Adrenal gland (tissue), 12 donors: ENCODE measurements around the gene NMNAT1. TPM values are rescaled to one million over a fixed set of nuclear protein-coding genes. Genes with fewer than 3 reads are reported as not detected.

ENCODE experiments used
- DNase-seq, 7 donors: peaks; one replicate each; pipeline ENCODE4 v3.0.0-alpha.2; 2019 to 2020
- H3K27ac ChIP-seq, 5 donors: fragments of 200-600 bp; sonication (generic) in 4 of 5; 1 replicate in 3 of 5; 2 replicates in 2 of 5; pipeline versions ENCODE4 v1.5.1 to v1.8.0; 2016 to 2020; ENCODE audit warnings: mild to moderate bottlenecking in 1 of 5
- H3K27me3 ChIP-seq: fragments of 200-600 bp; 2 replicates; pipeline ENCODE4 v1.8.0; 2021
- H3K36me3 ChIP-seq, 2 donors: fragments of 200-600 bp; replicated peaks in 1 of 2; 1 replicate in 1 of 2; 2 replicates in 1 of 2; pipeline versions ENCODE4 v1.5.1 to v1.8.0; 2018 to 2022
- H3K4me1 ChIP-seq, 2 donors: fragments of 200-600 bp; replicated peaks in 1 of 2; 1 replicate in 1 of 2; 2 replicates in 1 of 2; pipeline versions ENCODE4 v1.5.1 to v1.8.0; 2018 to 2021
- H3K4me3 ChIP-seq, 4 donors: fragments of 200-600 bp; sonication (generic) in 3 of 4; one replicate each; pipeline ENCODE4 v1.5.1; 2016 to 2018
- H3K9me3 ChIP-seq, 3 donors: fragments of 200-600 bp; sonication (generic) in 1 of 3; replicated peaks in 1 of 3; 1 replicate in 2 of 3; 2 replicates in 1 of 3; pipeline versions ENCODE4 v1.5.1 to v1.8.0; 2016 to 2021
- POLR2A ChIP-seq, 2 donors: fragments of 450-650 bp; IDR thresholded peaks; one replicate each; pipeline ENCODE4 v1.6.1; 2017; ENCODE audit warnings: antibody characterized with exemption in 2 of 2, mild to moderate bottlenecking in 2 of 2, moderate library complexity in 1 of 2
- WGBS, 4 donors: extraction: QIAGEN DNeasy Blood & Tissue Kit in 2 of 4; methylation state at CpG; one replicate each; pipeline versions ENCODE4 v1.1.5 to v1.1.7; 2013 to 2017; 5-methylcytosine and 5-hydroxymethylcytosine counted together
- intact Hi-C, 2 donors: fragments of 100-400 bp; cut with DNase I; formaldehyde crosslinking; loops; one replicate each; pipeline versions ENCODE4 v1.14.1 to v1.15.0; 2022 to 2023
- microRNA-seq, 3 donors: library from miRNA; unstranded; fragments of <30 nt; microRNA quantifications; one replicate each; pipeline ENCODE4, GENCODE V29; 2017 to 2020
- polyA plus RNA-seq, 3 donors: library from polyadenylated mRNA; stranded (reverse); fragments of 200-250 nt in 2 of 3; fragments of 350-450 nt in 1 of 3; fragmentation: Illumina TruSeq in 1 of 3; extraction: RNeasy Lipid Tissue Mini Kit (QIAGEN cat#74804) in 1 of 3; gene quantifications; one replicate each; pipeline ENCODE4 v1.2.3, GENCODE V29; 2013 to 2014
- small RNA-seq, 2 donors: library from RNA; depleted of rRNA; stranded (forward); fragments of <200 nt; gene quantifications; one replicate each; pipeline ENCODE3, GENCODE V24; 2016
- total RNA-seq, 9 donors: library from RNA; depleted of rRNA in 4 of 9; stranded (reverse); fragments of >200 nt in 4 of 9; fragments of 120-200 nt in 1 of 9; fragmentation: NEBNext Ultra II Directional in 1 of 9; extraction: Animal tissue kit (Norgen Biotek cat#: 25700) in 1 of 9; gene quantifications; one replicate each; pipeline versions ENCODE4 v1.1.0 to v1.2.4, GENCODE V29; 2013 to 2023
- TF ChIP-seq, protein P1 (sequence below), 6 experiments: fragments of 450-650 bp in 4 of 6; fragments of 200-600 bp in 2 of 6; sonication (generic) in 1 of 6; IDR thresholded peaks; 1 replicate in 5 of 6; 2 replicates in 1 of 6; pipeline versions ENCODE4 v1.5.1 to v1.8.0; 2016 to 2021; ENCODE audit warnings: antibody characterized with exemption in 6 of 6, mild to moderate bottlenecking in 2 of 6, moderate library complexity in 1 of 6
- donor health status: healthy with polysubstance abuse.
- donor health status: Bipolar disorder and iron deficiency.
- donor health status: DM: yes; HTN: yes; CAD: no.
- donor health status: DM: no; HTN: no; CAD: no.
- donor health status: DM: no; HTN: no; CAD: no.
- donor health status: DM: yes; HTN: yes; CAD: no.

The NMNAT1 gene
- total and polyA plus RNA-seq, 12 donors: 5.6 to 27.1 (median 11.7) TPM

DNA sequence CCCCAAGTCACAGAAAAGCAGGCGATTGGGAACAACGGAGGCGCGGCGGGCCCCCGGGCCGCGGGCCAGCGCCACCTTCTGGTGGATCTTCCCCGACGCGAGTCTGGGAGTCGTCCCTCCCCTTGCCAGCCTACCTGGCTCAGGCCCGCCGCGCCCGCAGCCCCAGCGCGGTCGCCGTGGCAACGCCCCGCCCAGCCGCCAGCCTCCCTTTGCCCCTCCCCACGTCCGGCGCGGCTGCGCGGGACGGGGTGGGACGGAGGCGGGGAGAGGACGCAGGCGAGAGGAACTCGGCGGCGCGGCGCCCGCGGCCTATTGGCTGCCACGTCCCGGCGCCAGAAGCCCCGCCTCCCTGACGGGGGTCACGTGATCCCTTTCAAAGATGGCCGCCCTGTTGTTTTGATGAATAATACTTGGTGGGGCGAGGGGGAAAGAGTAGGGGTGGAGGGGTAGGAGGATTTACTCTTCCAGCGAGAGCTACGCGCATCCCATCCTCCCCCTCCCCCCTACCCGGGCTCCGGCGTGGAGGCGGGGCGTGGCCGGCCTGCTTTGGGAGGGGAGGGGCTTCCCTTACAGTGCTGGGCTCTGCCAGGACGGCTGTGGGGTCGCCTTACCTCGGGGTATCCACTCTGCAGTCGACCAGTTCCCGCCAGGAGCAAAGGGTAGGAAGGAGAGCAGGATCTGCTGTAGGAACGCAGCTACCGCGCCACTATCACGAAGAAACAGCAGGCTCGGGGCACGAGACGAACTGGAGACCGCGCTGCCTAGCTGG is 89.5 kb downstream of the NMNAT1 start, which contains the start of gene UBE4B:
TSS of gene UBE4B (plus strand) at position 369 of the 769 bp plus-strand sequence. CDS start 713 bp downstream, outside the sequence.
- peaks cover 0 to 12% of the 10 kb centered on the region in 2 donors for H3K36me3 ChIP-seq
- H3K4me1 ChIP-seq: peaks cover 9 to 29% of the 10 kb centered on the region in 2 donors
- intact Hi-C loops: loop anchor here in 1 of 2 donors (5.0 kb wide), 1 partner anchor 80 kb away; no protein-coding TSS in a partner anchor
- WGBS, 4 donors: 0 to 1% (median 0%) methylated on average over 34 to 73 of the region's 73 CpGs
- peak within 1 kb of the TSS; percentile 87 to 97 (median 91) for H3K27ac ChIP-seq
- TF ChIP-seq POLR2A (IDR thresholded peaks at IDR 0.05): no peak
- TF ChIP-seq, protein P1, sequence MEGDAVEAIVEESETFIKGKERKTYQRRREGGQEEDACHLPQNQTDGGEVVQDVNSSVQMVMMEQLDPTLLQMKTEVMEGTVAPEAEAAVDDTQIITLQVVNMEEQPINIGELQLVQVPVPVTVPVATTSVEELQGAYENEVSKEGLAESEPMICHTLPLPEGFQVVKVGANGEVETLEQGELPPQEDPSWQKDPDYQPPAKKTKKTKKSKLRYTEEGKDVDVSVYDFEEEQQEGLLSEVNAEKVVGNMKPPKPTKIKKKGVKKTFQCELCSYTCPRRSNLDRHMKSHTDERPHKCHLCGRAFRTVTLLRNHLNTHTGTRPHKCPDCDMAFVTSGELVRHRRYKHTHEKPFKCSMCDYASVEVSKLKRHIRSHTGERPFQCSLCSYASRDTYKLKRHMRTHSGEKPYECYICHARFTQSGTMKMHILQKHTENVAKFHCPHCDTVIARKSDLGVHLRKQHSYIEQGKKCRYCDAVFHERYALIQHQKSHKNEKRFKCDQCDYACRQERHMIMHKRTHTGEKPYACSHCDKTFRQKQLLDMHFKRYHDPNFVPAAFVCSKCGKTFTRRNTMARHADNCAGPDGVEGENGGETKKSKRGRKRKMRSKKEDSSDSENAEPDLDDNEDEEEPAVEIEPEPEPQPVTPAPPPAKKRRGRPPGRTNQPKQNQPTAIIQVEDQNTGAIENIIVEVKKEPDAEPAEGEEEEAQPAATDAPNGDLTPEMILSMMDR (IDR thresholded peaks at IDR 0.05): peak; percentile 44 to 94 (median 81)
- peak; percentile 97 to 99 (median 98) for DNase-seq
- H3K4me3 ChIP-seq: peak within 1 kb of the TSS; percentile 92 to 98 (median 93)
- H3K9me3 ChIP-seq: no peaks in the 10 kb centered on the region
- no peaks in the 10 kb centered on the region for H3K27me3 ChIP-seq

DNA sequence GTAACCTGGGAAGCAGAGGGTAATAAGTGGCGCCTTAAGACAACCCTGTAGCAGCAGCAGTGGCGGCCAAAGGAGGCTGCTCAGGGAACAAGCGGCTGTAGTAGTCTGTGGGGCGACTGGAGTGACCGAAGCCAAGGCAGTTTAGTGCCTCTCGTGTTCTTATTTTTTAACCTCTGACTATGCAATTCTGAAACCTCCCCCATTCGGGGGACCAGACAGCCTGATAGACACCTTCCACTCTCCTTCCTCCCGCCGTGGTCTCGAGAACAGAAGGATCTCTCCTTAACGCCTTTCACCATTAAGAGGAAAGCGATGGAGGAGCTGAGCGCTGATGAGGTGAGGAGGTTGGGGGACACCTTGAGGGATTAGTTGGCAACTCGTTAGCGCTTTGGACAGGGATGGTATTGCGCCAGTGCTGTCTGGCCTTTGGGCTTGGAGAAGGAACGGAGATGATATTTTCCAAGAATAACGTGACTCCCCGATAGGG is 90.1 kb downstream of the NMNAT1 start:
- H3K27me3 ChIP-seq: no peaks in the 10 kb centered on the region
- peak; percentile 40 to 63 (median 50) for DNase-seq
- TF ChIP-seq, protein P1 (IDR thresholded peaks at IDR 0.05): peak in 1 of 6 experiments; percentile 9
- peak in 1 of 2 donors; percentile 61 for TF ChIP-seq POLR2A (IDR thresholded peaks at IDR 0.05)
- peaks cover 0 to 13% of the 10 kb centered on the region in 2 donors for H3K36me3 ChIP-seq
- intact Hi-C loops: loop anchor here in 1 of 2 donors (5.0 kb wide), 1 partner anchor 81 kb away; no protein-coding TSS in a partner anchor
- H3K4me3 ChIP-seq: peak overlapping the region; percentile 92 to 98 (median 93)
- 0% methylated on average over 18 to 19 of the region's 19 CpGs for WGBS, 4 donors
- peak overlapping the region; percentile 87 to 97 (median 91) for H3K27ac ChIP-seq
- peaks cover 9 to 36% of the 10 kb centered on the region in 2 donors for H3K4me1 ChIP-seq
- H3K9me3 ChIP-seq: no peaks in the 10 kb centered on the region

Small RNAs within 50 kb of the gene (microRNA-seq; reads per million reads assigned to microRNA genes)
- 0 to 1.3 (median 0.38) reads per million in 3 donors for gene MIR5697

Small RNAs within 50 kb of the gene (small RNA-seq; reads per million reads assigned to genes)
- gene MIR5697: 0 reads per million in 2 donors

Other genes starting within 250 kb of the NMNAT1 start
- gene CLSTN1, start 119.5 kb upstream of the NMNAT1 start, total RNA-seq: 100 to 1,000 TPM in 2 of 9 donors, 10 to 100 TPM in 7; 50.7 to 106 (median 83.0) TPM
- gene CLSTN1, start 119.5 kb upstream of the NMNAT1 start, polyA plus RNA-seq: 10 to 100 TPM; 48.8 to 74.3 (median 67.0) TPM
- 10 to 100 TPM; 12.5 to 26.9 (median 19.7) TPM for gene CTNNBIP1, start 33.2 kb upstream of the NMNAT1 start, total RNA-seq
- gene CTNNBIP1, start 33.2 kb upstream of the NMNAT1 start, polyA plus RNA-seq: 10 to 100 TPM in 1 of 3 donors, 1 to 10 TPM in 2; 6.8 to 12.0 (median 8.0) TPM
- 10 to 100 TPM; 22.3 to 40.3 (median 30.6) TPM for gene LZIC, start 84 bp upstream of the NMNAT1 start, total RNA-seq
- 10 to 100 TPM in 2 of 3 donors, 1 to 10 TPM in 1; 6.5 to 42.9 (median 13.3) TPM for gene LZIC, start 84 bp upstream of the NMNAT1 start, polyA plus RNA-seq
- gene RBP7, start 53.8 kb downstream of the NMNAT1 start, total RNA-seq: 10 to 100 TPM in 5 of 9 donors, 1 to 10 TPM in 4; 1.4 to 25.0 (median 11.5) TPM
- 10 to 100 TPM; 12.0 to 52.6 (median 19.4) TPM for gene RBP7, start 53.8 kb downstream of the NMNAT1 start, polyA plus RNA-seq
- gene UBE4B, start 89.5 kb downstream of the NMNAT1 start, total RNA-seq: 10 to 100 TPM; 34.5 to 87.1 (median 61.7) TPM
- gene UBE4B, start 89.5 kb downstream of the NMNAT1 start, polyA plus RNA-seq: 10 to 100 TPM; 18.7 to 33.6 (median 19.0) TPM